Measurements from ENCODE around the gene FOSL1. TPM values are rescaled to one million over a fixed set of nuclear protein-coding genes. Genes with fewer than 3 reads are reported as not detected.

Gene FOSL1
- polyA plus RNA-seq, 3 donors = 2.5 to 28.2 (median 2.5) TPM

GRCh38 chr11:65899356-65900124, 648 bp downstream of the FOSL1 start:
- intact Hi-C loops (cut with micrococcal nuclease) = loop anchor here in 1 of 2 donors (1.0 to 2.0 kb wide), 2 partner anchors 9 to 19 kb away; partner anchors contain the start of genes C11orf68, CCDC85B and DRAP1
- TF ChIP-seq, protein P1, sequence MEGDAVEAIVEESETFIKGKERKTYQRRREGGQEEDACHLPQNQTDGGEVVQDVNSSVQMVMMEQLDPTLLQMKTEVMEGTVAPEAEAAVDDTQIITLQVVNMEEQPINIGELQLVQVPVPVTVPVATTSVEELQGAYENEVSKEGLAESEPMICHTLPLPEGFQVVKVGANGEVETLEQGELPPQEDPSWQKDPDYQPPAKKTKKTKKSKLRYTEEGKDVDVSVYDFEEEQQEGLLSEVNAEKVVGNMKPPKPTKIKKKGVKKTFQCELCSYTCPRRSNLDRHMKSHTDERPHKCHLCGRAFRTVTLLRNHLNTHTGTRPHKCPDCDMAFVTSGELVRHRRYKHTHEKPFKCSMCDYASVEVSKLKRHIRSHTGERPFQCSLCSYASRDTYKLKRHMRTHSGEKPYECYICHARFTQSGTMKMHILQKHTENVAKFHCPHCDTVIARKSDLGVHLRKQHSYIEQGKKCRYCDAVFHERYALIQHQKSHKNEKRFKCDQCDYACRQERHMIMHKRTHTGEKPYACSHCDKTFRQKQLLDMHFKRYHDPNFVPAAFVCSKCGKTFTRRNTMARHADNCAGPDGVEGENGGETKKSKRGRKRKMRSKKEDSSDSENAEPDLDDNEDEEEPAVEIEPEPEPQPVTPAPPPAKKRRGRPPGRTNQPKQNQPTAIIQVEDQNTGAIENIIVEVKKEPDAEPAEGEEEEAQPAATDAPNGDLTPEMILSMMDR (IDR thresholded peaks at IDR 0.05) = no peak
- Histone ChIP-seq H4K20me1 (ENCODE audit: insufficient read depth, low read length) (peaks cover 5% of the 10 kb centered on the region), H3K4me1 (ENCODE audit: control insufficient read depth in 1 of 2, insufficient read depth in 2 of 2, low read length in 2 of 2) (peaks cover 24 to 31% of the 10 kb centered on the region in 2 donors), H3K9me3 (replicated peaks in 1 of 2; ENCODE audit: control insufficient read depth in 1 of 2, insufficient read depth in 1 of 2, low read length in 2 of 2) (no peaks in the 10 kb centered on the region), H3K36me3 (replicated peaks in 1 of 2; ENCODE audit: control insufficient read depth in 1 of 2, insufficient read depth in 2 of 2, low read length in 2 of 2) (peaks cover 0 to 5% of the 10 kb centered on the region in 2 donors), H2AFZ (ENCODE audit: insufficient read depth, low read depth, low read length, poor library complexity, severe bottlenecking) (no peak overlapping the region), H3K27me3 (ENCODE audit: control insufficient read depth in 2 of 2, insufficient read depth in 2 of 2, low read length in 2 of 2) (no peaks in the 10 kb centered on the region), H3K79me2 (ENCODE audit: insufficient read depth, low read length) (peaks cover 11% of the 10 kb centered on the region), H3K4me3 (replicated peaks in 1 of 3; ENCODE audit: low read depth in 2 of 3, low read length in 3 of 3) (peak overlapping the region; percentile 60 to 92 (median 85)), H3K27ac (ENCODE audit: low read depth in 1 of 2, low read length in 2 of 2) (peak overlapping the region; percentile 36 to 84), H3K9ac (ENCODE audit: insufficient read depth, low read length, poor library complexity, severe bottlenecking) (peak overlapping the region; percentile 86), H3K4me2 (replicated peaks; ENCODE audit: extremely low read depth, low read length, poor library complexity, severe bottlenecking) (peak overlapping the region; percentile 96)
- peak overlapping the region; percentile 85 to 86 for H3K4me3 Mint-ChIP-seq
- DNase-seq = peak; percentile 77 to 88 (median 80)
- H3K36me3 Mint-ChIP-seq = peaks cover 11 to 14% of the 10 kb centered on the region in 2 donors
- WGBS (ENCODE audit: insufficient coverage) = 3% methylated on average over 71 of the region's 78 CpGs
- H3K27ac Mint-ChIP-seq = peak overlapping the region; percentile 60 to 92 (median 90)
- H3K27me3 Mint-ChIP-seq (ENCODE audit: low read depth in 3 of 3) = peaks cover 0 to 5% (median 4%) of the 10 kb centered on the region in 3 donors
- H3K9me3 Mint-ChIP-seq = no peaks in the 10 kb centered on the region
- H3K4me1 Mint-ChIP-seq = peaks cover 16% of the 10 kb centered on the region

- DNase-seq = no peak
- no peaks in the 10 kb centered on the region for H3K9me3 ChIP-seq (replicated peaks in 1 of 2; ENCODE audit: control insufficient read depth in 1 of 2, insufficient read depth in 1 of 2, low read length in 2 of 2)
- peaks cover 23% of the 10 kb centered on the region for H3K4me1 Mint-ChIP-seq
- peaks cover 11 to 14% of the 10 kb centered on the region in 2 donors for H3K36me3 Mint-ChIP-seq
- H3K27ac Mint-ChIP-seq = peak overlapping the region; percentile 74 to 95 (median 81)
- peak overlapping the region; percentile 96 for H3K4me2 ChIP-seq (replicated peaks; ENCODE audit: extremely low read depth, low read length, poor library complexity, severe bottlenecking)
- H3K79me2 ChIP-seq (ENCODE audit: insufficient read depth, low read length) = peaks cover 11% of the 10 kb centered on the region
- H3K9ac ChIP-seq (ENCODE audit: insufficient read depth, low read length, poor library complexity, severe bottlenecking) = peak overlapping the region; percentile 86
- peaks cover 5% of the 10 kb centered on the region for H4K20me1 ChIP-seq (ENCODE audit: insufficient read depth, low read length)
- WGBS (ENCODE audit: insufficient coverage) = 16% methylated on average over 24 of the region's 28 CpGs
- H3K4me3 Mint-ChIP-seq = peak overlapping the region; percentile 84 to 86
- peak overlapping the region; percentile 60 to 92 (median 85) for H3K4me3 ChIP-seq (replicated peaks in 1 of 3; ENCODE audit: low read depth in 2 of 3, low read length in 3 of 3)
- intact Hi-C loops (cut with micrococcal nuclease) = no loop called here
- TF ChIP-seq, protein P1 (IDR thresholded peaks at IDR 0.05) = no peak
- peaks cover 0 to 5% of the 10 kb centered on the region in 2 donors for H3K36me3 ChIP-seq (replicated peaks in 1 of 2; ENCODE audit: control insufficient read depth in 1 of 2, insufficient read depth in 2 of 2, low read length in 2 of 2)
- H3K4me1 ChIP-seq (ENCODE audit: control insufficient read depth in 1 of 2, insufficient read depth in 2 of 2, low read length in 2 of 2) = peaks cover 31 to 39% of the 10 kb centered on the region in 2 donors
- peak overlapping the region in 1 of 2 donors; percentile 84 for H3K27ac ChIP-seq (ENCODE audit: low read depth in 1 of 2, low read length in 2 of 2)
- H2AFZ ChIP-seq (ENCODE audit: insufficient read depth, low read depth, low read length, poor library complexity, severe bottlenecking) = no peak overlapping the region
- no peaks in the 10 kb centered on the region for H3K27me3 ChIP-seq (ENCODE audit: control insufficient read depth in 2 of 2, insufficient read depth in 2 of 2, low read length in 2 of 2)
- peaks cover 0 to 3% (median 3%) of the 10 kb centered on the region in 3 donors for H3K27me3 Mint-ChIP-seq (ENCODE audit: low read depth in 3 of 3)
- H3K9me3 Mint-ChIP-seq = no peaks in the 10 kb centered on the region
These were observed 1.4 kb downstream of the FOSL1 start for GRCh38 chr11:65898656-65899355.
